ENCODE data around the gene CCL4L2. TPM values are rescaled to one million over a fixed set of nuclear protein-coding genes. Genes with fewer than 3 reads are reported as not detected.
"Not testable (repeated sequence)": the region's sequence is repeated elsewhere in the genome, so short reads cannot be mapped to it uniquely, and the experiment has no call there.

Gene CCL4L2
- total RNA-seq, 1 donor from 2014 or later = 17.3 TPM

GRCh38 chr17:36195434-36196130 is 15.3 kb upstream of the CCL4L2 start:
- no peak for DNase-seq

DNA sequence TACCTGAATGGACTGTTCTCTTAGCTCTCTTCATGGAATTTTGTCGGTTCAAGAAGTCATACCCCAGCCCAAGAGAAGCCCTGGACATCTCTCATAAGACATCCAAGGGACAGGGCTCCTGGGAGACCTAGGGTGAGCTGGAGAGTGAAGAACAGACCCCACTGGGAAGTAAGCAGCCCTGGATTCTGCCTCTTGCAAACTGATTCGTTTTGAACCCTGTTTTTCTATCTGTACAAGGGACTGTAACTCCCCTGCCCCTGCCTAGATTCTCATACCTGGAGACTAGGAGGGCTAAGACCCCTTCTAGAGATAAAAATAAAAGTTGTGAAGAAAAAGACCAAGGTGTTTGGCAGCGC is 14.8 kb upstream of the CCL4L2 start:
- no peak for DNase-seq

- DNase-seq = no peak
Observed at GRCh38 chr17:36197387-36197703, 13.5 kb upstream of the CCL4L2 start.

DNA sequence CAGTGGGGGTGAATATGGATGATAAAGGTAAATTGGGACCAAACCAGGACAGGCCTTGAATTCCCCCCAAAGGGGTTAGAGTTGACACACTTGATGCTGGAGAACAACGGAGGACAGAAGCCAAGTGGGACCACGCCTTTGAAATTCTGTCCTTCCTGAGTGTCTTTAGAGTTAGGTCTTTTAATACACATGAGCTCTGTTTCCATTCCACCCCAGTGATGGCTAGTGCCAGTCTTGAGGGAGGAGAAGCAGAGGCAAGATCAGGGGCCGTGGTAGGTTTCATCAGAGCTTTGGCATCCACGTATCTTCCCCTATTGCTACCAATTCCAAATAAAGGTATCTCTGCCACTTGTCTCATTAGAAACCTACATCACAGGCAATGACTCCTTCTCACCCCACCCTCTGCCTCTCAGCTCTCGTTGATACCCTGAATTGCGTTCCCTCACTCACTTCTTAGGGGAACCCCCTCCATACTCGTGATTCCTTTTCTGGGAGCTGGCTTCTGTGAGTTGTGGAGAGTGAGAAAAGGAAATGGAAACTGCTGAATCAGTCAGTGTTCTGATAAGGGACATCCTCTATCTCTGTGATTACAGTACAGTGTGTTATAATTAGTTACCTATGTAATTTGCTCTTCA is 11.9 kb upstream of the CCL4L2 start:
- no peak for DNase-seq

DNA sequence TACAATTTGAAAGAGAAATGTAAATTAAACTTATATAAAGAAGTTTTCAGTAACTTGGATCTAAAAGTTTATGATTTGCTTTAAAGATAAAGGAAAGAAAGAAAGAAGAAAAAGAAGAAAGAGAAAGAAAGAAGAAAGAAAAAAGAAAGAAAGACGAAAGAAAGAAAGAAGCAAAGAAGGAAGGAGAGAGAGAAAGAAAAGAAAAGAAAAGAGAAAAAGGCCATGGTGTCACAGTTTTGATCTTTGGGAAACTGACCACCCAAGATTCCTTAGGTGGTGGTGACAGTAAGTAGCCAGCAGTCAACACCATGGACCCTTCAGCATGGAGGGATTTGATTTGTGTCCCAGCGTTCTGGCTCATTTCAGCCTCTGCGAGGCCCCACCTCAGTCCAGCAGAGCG is 9.8 kb upstream of the CCL4L2 start:
- not testable (repeated sequence) for DNase-seq

GRCh38 chr17:36201506-36201905 is 9.4 kb upstream of the CCL4L2 start:
- DNase-seq = not testable (repeated sequence)

DNA sequence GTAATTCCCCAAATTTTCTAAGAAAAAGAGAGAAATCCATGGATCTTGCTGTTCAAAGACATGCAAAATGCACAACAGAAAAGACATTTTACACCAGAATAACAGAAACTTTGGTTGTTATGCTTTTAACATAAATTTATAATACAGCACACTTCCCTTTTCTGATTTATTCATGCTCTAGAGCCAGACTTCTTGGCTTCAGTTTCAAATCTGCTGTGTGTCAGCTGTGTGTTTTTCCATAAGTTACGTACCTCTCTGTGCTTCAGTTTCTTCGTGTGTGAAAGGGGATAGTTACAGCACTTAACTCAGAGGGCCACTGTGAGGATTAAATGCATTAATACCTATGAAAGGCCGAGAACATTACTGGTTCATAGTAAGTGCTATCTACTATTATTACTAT is 7.5 kb upstream of the CCL4L2 start:
- no peak for DNase-seq

- DNase-seq = no peak
Observed at GRCh38 chr17:36204724-36205500, 6.0 kb upstream of the CCL4L2 start.

DNA sequence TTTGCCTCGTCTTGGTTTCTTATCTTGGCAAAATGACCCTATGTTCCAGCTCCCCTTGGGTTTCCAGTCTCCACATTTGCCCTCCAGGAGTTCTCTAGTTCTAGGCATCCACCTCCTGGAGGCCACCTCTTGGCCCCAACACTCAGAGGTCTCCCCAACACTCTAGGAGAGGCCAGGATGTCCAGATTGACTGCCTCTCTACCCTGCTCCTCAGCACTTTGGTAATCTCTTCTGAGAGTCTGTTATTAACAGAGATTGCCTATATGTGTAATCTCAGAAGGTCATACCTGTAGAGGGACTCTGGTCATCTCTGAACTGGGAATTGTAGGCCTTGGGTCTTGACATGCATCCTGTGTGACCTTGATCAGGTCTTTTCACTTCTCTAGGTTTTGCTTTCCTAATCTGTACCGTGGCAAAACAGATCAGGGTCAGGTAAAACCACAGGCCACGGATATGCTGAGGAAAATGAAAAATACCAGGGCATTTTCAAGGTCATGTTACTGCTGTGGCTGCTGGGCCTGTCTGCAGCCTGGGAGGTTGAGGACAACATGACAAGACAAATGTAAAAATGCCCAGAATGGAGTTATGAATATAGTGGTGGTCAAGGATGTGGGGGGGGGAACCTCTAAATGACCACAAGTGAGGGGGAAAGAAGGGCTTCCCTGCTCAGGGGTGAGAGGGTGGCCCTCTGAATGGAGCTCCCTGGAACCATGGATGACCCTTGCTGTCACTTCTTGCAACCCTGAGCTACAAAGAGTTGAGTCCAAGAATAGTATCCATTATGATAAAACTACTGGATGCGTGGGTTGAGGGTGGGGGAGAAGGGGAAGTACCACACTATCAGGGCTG is 5.0 kb upstream of the CCL4L2 start:
- DNase-seq = no peak

DNA sequence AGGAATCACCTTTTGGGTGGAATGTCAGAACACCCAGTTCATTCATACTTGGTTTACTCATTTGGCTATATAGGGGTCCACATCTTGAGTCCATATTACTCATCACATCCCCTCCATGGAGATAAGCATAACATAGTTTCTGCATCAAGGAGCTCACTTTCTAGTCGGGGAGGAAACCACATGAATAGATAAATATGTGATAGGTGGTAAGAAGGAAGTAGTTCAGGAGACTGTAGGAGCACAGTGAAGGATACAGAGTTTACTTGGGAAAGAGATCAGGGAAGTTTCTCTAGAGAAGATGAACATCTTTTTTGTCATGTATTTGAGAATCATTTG is 4.4 kb upstream of the CCL4L2 start:
- not testable (repeated sequence) for DNase-seq

- not testable (repeated sequence) for DNase-seq
Observed at GRCh38 chr17:36207383-36207782, 3.5 kb upstream of the CCL4L2 start.

DNA sequence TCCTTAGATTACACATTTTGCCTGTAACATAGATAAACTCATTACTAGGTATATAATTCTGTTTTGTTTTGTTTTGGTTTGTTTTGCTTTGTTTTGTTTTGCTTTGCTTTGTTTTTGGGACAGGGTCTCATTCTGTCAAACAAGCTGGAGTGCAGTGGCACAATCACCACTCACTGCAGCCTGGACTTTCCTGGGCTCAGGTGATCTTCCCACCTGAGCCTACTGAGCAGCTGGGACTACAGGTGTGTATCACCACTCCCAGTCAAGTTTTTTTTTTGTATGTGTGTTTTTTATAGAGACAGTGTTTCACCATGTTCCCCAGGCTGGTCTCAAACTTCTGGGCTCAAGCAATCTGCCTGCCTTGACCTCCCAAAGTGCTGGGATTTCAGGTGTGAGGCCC is 1.3 kb upstream of the CCL4L2 start:
- no peak for DNase-seq

DNA sequence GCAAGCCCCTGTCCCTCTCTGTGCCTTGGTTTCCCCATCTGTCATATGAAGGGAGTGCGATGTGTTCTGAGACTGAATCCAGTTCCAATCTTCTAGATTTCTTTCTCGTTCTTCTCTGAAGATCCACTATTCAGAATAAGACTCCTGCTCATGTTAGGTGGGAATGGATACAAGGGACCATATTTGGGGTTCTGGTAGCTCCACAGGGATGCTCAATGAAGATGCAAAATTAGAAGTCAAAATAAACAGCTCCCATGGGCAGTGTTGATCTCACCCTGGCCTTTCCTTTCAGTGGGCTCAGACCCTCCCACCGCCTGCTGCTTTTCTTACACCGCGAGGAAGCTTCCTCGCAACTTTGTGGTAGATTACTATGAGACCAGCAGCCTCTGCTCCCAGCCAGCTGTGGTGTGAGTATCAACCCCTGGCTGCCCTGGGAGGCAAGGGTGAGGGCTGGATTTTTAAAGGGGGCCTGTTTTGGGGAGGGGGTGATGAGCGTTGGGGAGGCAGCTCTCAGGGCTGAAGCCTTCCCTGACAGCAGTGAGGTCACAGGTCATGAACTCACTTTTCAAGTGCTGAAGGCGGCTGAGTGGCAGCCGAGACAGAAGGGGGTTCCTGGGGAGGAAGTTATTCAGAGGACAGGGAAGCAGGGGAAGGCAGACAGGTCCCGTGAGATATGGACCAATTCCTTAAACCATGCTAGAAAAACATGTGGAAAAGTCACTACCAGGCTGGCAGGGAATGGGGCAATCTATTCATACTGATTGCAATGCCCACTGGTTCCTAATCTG is 815 bp downstream of the CCL4L2 start:
- not testable (repeated sequence) for DNase-seq

GRCh38 chr17:36212272-36212605 is 1.4 kb downstream of the CCL4L2 start:
- no peak for DNase-seq

DNA sequence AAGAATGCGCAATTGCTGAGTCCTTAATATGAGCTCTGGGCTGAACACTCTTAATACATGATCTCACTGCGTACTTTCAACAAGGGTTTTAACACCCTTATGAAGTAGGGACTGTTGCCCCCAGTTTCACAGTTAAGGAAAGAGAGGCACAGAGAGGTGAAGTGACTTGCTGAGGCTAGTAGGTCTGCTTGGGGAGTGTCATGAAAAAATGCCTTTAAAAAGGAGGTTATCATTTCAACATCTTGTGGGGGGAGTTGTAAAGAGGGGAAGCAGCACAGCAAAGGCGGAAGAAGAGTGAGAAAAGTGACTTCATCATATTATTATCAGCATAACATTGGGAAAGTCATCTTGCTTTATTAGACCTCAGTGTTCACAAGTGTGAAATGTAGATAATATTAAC is 2.1 kb downstream of the CCL4L2 start:
- DNase-seq = no peak

- no peak for DNase-seq
Observed at GRCh38 chr17:36213695-36214094, 2.8 kb downstream of the CCL4L2 start.

- no peak for DNase-seq
Observed at GRCh38 chr17:36214918-36215317, 4.1 kb downstream of the CCL4L2 start.

GRCh38 chr17:36215406-36216308 is 4.8 kb downstream of the CCL4L2 start:
- DNase-seq = not testable (repeated sequence)

DNA sequence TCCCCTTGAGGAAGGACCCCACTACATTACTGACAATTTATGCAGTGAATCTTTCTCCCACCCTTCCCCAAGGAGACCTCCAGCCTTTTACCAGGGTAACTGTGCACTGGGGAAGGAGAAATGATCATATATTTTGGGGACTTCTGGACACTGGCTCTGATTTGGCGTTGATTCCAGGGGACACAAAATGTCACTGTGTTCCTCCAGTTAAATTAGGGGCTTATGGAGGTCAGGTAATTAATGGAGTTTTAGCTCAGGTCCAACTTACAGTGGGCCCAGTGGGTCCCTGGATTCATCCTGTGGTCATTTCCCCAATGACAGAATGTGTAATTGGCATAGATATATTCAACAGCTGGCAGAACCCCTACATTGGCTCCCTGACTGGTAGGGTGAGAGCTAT is 8.7 kb downstream of the CCL4L2 start:
- not testable (repeated sequence) for DNase-seq

- DNase-seq = not testable (repeated sequence)
Observed at GRCh38 chr17:36220737-36221580, 10.1 kb downstream of the CCL4L2 start.

All from occipital lobe (tissue), 2 donors.